HG02623 (cell line): ENCODE measurements around the gene CCND2.
"Not testable (repeated sequence)": the region's sequence is repeated elsewhere in the genome, so short reads cannot be mapped to it uniquely, and the experiment has no call there.

Experiments
- ATAC-seq: cut with Tn5 transposase; IDR thresholded peaks from one replicate; pipeline ENCODE4 v1.9.1; 2021; ENCODE audit warnings: moderate library complexity; ENCODE audit not compliant: unreplicated experiment

CCND2 gene

GRCh38 chr12:4273652-4274395 is at the start of gene CCND2:
TSS of gene CCND2 (plus strand) at chr12:4273762. CDS start at chr12:4274041, 279 bp downstream.
- peak; percentile 26 for ATAC-seq

- ATAC-seq: no peak
Measured at GRCh38 chr12:4224206-4224889, 49.2 kb upstream of the CCND2 start.

- no peak for ATAC-seq
Measured at GRCh38 chr12:4225571-4225970, 48.0 kb upstream of the CCND2 start.

GRCh38 chr12:4227046-4227445 is 46.5 kb upstream of the CCND2 start:
- ATAC-seq: no peak

GRCh38 chr12:4228122-4228580 is 45.4 kb upstream of the CCND2 start:
- ATAC-seq: no peak

- no peak for ATAC-seq
Measured at GRCh38 chr12:4230526-4230925, 43.0 kb upstream of the CCND2 start.

GRCh38 chr12:4238577-4238976 is 35.0 kb upstream of the CCND2 start:
- ATAC-seq: no peak

- ATAC-seq: no peak
Measured at GRCh38 chr12:4239746-4240145, 33.8 kb upstream of the CCND2 start.

GRCh38 chr12:4240161-4240783 is 33.3 kb upstream of the CCND2 start:
- ATAC-seq: no peak

- ATAC-seq: no peak
Measured at GRCh38 chr12:4240981-4241380, 32.6 kb upstream of the CCND2 start.

- ATAC-seq: no peak
Measured at GRCh38 chr12:4241592-4241991, 32.0 kb upstream of the CCND2 start.

- no peak for ATAC-seq
Measured at GRCh38 chr12:4242595-4242994, 31.0 kb upstream of the CCND2 start.

- ATAC-seq: no peak
Measured at GRCh38 chr12:4243091-4243490, 30.5 kb upstream of the CCND2 start.

GRCh38 chr12:4243491-4244100 is 30.0 kb upstream of the CCND2 start:
- not testable (repeated sequence) for ATAC-seq

GRCh38 chr12:4244868-4245267 is 28.7 kb upstream of the CCND2 start:
- no peak for ATAC-seq

GRCh38 chr12:4245446-4245845 is 28.1 kb upstream of the CCND2 start:
- no peak for ATAC-seq

GRCh38 chr12:4246116-4246515 is 27.4 kb upstream of the CCND2 start:
- ATAC-seq: no peak

GRCh38 chr12:4250691-4251090 is 22.9 kb upstream of the CCND2 start:
- ATAC-seq: no peak

GRCh38 chr12:4251216-4251891 is 22.2 kb upstream of the CCND2 start:
- no peak for ATAC-seq

GRCh38 chr12:4251967-4252366 is 21.6 kb upstream of the CCND2 start:
- ATAC-seq: no peak

- ATAC-seq: no peak
Measured at GRCh38 chr12:4252601-4253000, 21.0 kb upstream of the CCND2 start.
